ENCODE measurements around the gene NRP2.
A peak's percentile ranks its signal among the peaks of the same experiment; 100 is the strongest.

NRP2 gene

GRCh38 chr2:205687641-205687956 lies 5.3 kb downstream of the NRP2 start:
- no peak for DNase-seq (ENCODE audit: low read depth in 2 of 2)

- no peak for DNase-seq (ENCODE audit: low read depth in 2 of 2)
Measured at GRCh38 chr2:205688417-205689200, 6.3 kb downstream of the NRP2 start.

- no peak for DNase-seq (ENCODE audit: low read depth in 2 of 2)
Measured at GRCh38 chr2:205689820-205690219, 7.5 kb downstream of the NRP2 start.

GRCh38 chr2:205692104-205692503 lies 9.8 kb downstream of the NRP2 start:
- DNase-seq (ENCODE audit: low read depth in 2 of 2), result no peak

- DNase-seq (ENCODE audit: low read depth in 2 of 2), result no peak
Measured at GRCh38 chr2:205694256-205694655, 12.0 kb downstream of the NRP2 start.

- DNase-seq (ENCODE audit: low read depth in 2 of 2), result no peak
Measured at GRCh38 chr2:205695460-205695991, 13.2 kb downstream of the NRP2 start.

GRCh38 chr2:205696331-205696926 lies 14.1 kb downstream of the NRP2 start:
- DNase-seq (ENCODE audit: low read depth in 2 of 2), result no peak

GRCh38 chr2:205696927-205697441 lies 14.7 kb downstream of the NRP2 start:
- DNase-seq (ENCODE audit: low read depth in 2 of 2), result no peak

GRCh38 chr2:205698286-205699268 lies 16.3 kb downstream of the NRP2 start:
- no peak for DNase-seq (ENCODE audit: low read depth in 2 of 2)

GRCh38 chr2:205699515-205700289 lies 17.4 kb downstream of the NRP2 start:
- no peak for DNase-seq (ENCODE audit: low read depth in 2 of 2)

- no peak for DNase-seq (ENCODE audit: low read depth in 2 of 2)
Measured at GRCh38 chr2:205700331-205701132, 18.2 kb downstream of the NRP2 start.

GRCh38 chr2:205701509-205701908 lies 19.2 kb downstream of the NRP2 start:
- no peak for DNase-seq (ENCODE audit: low read depth in 2 of 2)

GRCh38 chr2:205702576-205702975 lies 20.3 kb downstream of the NRP2 start:
- DNase-seq (ENCODE audit: low read depth in 2 of 2), result no peak

- no peak for DNase-seq (ENCODE audit: low read depth in 2 of 2)
Measured at GRCh38 chr2:205703471-205704126, 21.3 kb downstream of the NRP2 start.

GRCh38 chr2:205704127-205704741 lies 21.9 kb downstream of the NRP2 start:
- no peak for DNase-seq (ENCODE audit: low read depth in 2 of 2)

GRCh38 chr2:205705511-205706349 lies 23.4 kb downstream of the NRP2 start:
- DNase-seq (ENCODE audit: low read depth in 2 of 2), result no peak

- DNase-seq (ENCODE audit: low read depth in 2 of 2), result peak; percentile 12 to 20
Measured at GRCh38 chr2:205706769-205707381, 24.6 kb downstream of the NRP2 start.

GRCh38 chr2:205708231-205708631 lies 25.9 kb downstream of the NRP2 start:
- DNase-seq (ENCODE audit: low read depth in 2 of 2), result no peak

Measured in activated CD4-positive, alpha-beta T cell treated with anti-CD3 and anti-CD28 coated beads for 24 hours (primary cell).